22Rv1 (cell line): Measurements from ENCODE around the gene GCLC.

Experiments used
- ZFX ChIP-seq: fragments of 450-650 bp; IDR thresholded peaks from 2 replicates; pipeline ENCODE4 v1.6.1; 2017; ENCODE audit warnings: antibody characterized with exemption, borderline replicate concordance
- TF ChIP-seq, protein P1 (sequence below): fragments of 450-650 bp; IDR thresholded peaks from 2 replicates; pipeline ENCODE4 v1.5.1; 2017; ENCODE audit warnings: mild to moderate bottlenecking

DNA sequence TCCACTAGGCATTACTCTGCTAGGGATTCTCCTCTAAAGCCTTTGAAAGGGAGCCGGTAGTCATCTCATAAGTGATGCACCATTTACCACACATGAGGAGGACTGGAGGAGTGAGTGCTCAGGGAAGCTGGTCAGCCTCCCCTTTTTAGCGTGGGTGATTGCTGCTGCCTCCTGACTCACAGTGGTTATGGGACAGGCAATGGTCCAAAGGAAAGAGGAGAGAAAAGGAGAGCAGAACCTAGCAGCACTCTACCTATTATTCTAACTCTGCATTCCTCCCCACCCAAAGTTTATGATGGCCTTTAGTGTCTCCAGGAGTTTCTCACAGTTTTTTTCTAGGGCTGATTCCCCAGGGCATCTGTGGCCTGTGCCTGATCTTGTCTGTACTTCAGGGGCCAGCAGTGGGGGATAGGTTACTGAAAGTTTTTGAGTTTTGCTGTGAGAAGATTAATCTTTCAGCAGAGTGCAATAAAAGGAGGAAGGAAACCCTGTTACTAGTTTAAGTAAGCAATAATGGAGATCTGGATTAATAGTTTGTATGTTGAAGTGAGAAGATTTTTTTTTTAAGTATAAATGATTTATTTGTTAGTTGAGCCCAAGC, 36.4 kb upstream of the GCLC start:
- TF ChIP-seq, protein P1, sequence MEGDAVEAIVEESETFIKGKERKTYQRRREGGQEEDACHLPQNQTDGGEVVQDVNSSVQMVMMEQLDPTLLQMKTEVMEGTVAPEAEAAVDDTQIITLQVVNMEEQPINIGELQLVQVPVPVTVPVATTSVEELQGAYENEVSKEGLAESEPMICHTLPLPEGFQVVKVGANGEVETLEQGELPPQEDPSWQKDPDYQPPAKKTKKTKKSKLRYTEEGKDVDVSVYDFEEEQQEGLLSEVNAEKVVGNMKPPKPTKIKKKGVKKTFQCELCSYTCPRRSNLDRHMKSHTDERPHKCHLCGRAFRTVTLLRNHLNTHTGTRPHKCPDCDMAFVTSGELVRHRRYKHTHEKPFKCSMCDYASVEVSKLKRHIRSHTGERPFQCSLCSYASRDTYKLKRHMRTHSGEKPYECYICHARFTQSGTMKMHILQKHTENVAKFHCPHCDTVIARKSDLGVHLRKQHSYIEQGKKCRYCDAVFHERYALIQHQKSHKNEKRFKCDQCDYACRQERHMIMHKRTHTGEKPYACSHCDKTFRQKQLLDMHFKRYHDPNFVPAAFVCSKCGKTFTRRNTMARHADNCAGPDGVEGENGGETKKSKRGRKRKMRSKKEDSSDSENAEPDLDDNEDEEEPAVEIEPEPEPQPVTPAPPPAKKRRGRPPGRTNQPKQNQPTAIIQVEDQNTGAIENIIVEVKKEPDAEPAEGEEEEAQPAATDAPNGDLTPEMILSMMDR: no peak
- TF ChIP-seq ZFX: no peak
